Psoas muscle (tissue), 8 donors: ENCODE measurements around the gene KLF12. TPM values are rescaled to one million over a fixed set of nuclear protein-coding genes. Genes with fewer than 3 reads are reported as not detected.

Source experiments
- ATAC-seq, 4 donors: fragments of 200-7000 bp; cut with Tn5 transposase; one replicate each; pipeline ENCODE4 v1.9.1; 2020; ENCODE audit warnings: moderate library complexity in 3 of 4, mild to moderate bottlenecking in 2 of 4
- DNase-seq, 2 donors: peaks; one replicate each; pipeline ENCODE4 v3.0.0-alpha.2; 2020
- H3K27ac ChIP-seq: fragments of 200-600 bp; one replicate; pipeline ENCODE4 v1.8.0; 2022
- H3K27me3 ChIP-seq, 3 donors: fragments of 200-600 bp in 1 of 3; one replicate each; pipeline versions ENCODE4 v1.6.1 to v1.8.0; 2013 to 2022; ENCODE audit warnings: low read length in 2 of 3, mild to moderate bottlenecking in 2 of 3, moderate library complexity in 1 of 3; ENCODE audit not compliant: insufficient read depth in 3 of 3
- H3K36me3 ChIP-seq, 2 donors: fragments of 200-600 bp in 1 of 2; one replicate each; pipeline versions ENCODE4 v1.6.1 to v1.8.0; 2013 to 2022; ENCODE audit warnings: low read depth in 1 of 2, mild to moderate bottlenecking in 1 of 2, moderate library complexity in 1 of 2; ENCODE audit not compliant: insufficient read depth in 1 of 2
- H3K4me1 ChIP-seq: fragments of 200-600 bp; one replicate; pipeline ENCODE4 v1.8.0; 2022
- H3K4me3 ChIP-seq: fragments of 200-600 bp; one replicate; pipeline ENCODE4 v1.8.0; 2022; ENCODE audit warnings: mild to moderate bottlenecking
- H3K9me3 ChIP-seq: fragments of 200-600 bp; one replicate; pipeline ENCODE4 v1.8.0; 2022
- CTCF ChIP-seq: fragments of 200-600 bp; IDR thresholded peaks from one replicate; pipeline ENCODE4 v1.8.0; 2022; ENCODE audit warnings: antibody characterized with exemption
- WGBS, 3 donors: extraction: QIAGEN DNeasy Blood & Tissue Kit; methylation state at CpG; one replicate each; pipeline versions ENCODE4 v1.1.6 to v1.1.7; 2013; 5-methylcytosine and 5-hydroxymethylcytosine counted together
- intact Hi-C, 2 donors: fragments of 100-400 bp; cut with DNase I; formaldehyde crosslinking; loops; one replicate each; pipeline versions ENCODE4 v1.11.0 to v1.14.2; 2022
- polyA plus RNA-seq, 3 donors: library from polyadenylated mRNA; stranded (reverse); fragments of 200-250 nt; gene quantifications; one replicate each; pipeline ENCODE4 v1.2.3, GENCODE V29; 2013
- total RNA-seq, 4 donors: library from RNA; stranded (reverse); fragmentation: NEBNext Ultra II Directional in 2 of 4; extraction: Animal tissue kit (Norgen Biotek cat#: 25700) in 2 of 4; gene quantifications; one replicate each; pipeline versions ENCODE4 v1.2.1 to v1.2.4, GENCODE V29; 2021 to 2023
- donor health status: healthy with polysubstance abuse.
- donor health status: DM: no; HTN: no; CAD: no; lungs with moderate emphysema.
- donor health status: Bipolar disorder and iron deficiency.
- donor health status: healthy.
- donor health status: DM: yes; HTN: yes; CAD: no.
- donor health status: DM: no; HTN: no; CAD: no.
- donor health status: DM: no; HTN: no; CAD: no.
- donor health status: DM: yes; HTN: yes; CAD: no.

Gene KLF12
- total and polyA plus RNA-seq, 7 donors: 0.55 to 12.4 (median 8.0) TPM

DNA sequence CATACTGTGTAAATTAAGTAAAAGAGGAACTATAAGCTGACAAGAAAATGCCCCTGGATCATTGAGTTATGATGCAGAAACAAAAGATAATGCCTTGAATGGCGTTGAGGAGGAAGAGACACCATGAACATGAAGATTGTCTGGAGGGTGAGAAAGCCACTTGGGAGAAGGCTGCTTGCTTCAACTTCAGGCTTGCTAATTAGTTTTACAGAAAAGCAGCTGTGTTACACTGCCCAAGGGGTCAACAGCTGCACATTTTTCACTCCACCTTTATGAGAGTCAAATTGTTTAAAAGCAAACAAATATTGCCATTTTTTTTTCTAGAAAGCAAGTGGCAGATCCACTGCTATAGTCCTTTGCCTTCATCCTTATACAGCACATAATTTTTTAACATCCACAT, 35.5 kb upstream of the KLF12 start:
- H3K9me3 ChIP-seq: no peaks in the 10 kb centered on the region
- no peak for TF ChIP-seq CTCF
- DNase-seq: no peak
- no peaks in the 10 kb centered on the region for H3K27me3 ChIP-seq
- intact Hi-C loops: no loop called here
- peaks cover 8% of the 10 kb centered on the region for H3K4me1 ChIP-seq
- ATAC-seq: no peak
- peak overlapping the region; percentile 64 for H3K4me3 ChIP-seq
- 9 to 21% (median 16%) methylated on average over 1 of the region's 1 CpG for WGBS, 3 donors
- H3K36me3 ChIP-seq: no peaks in the 10 kb centered on the region
- H3K27ac ChIP-seq: peak overlapping the region; percentile 80

- Histone ChIP-seq H3K4me1 (peaks cover 8% of the 10 kb centered on the region), H3K27me3 (no peaks in the 10 kb centered on the region), H3K4me3 (peak overlapping the region; percentile 64), H3K36me3 (no peaks in the 10 kb centered on the region), H3K9me3 (no peaks in the 10 kb centered on the region), H3K27ac (peak overlapping the region; percentile 80)
- DNase-seq (peak in 1 of 2 donors; percentile 66), ATAC-seq (peak; percentile 89 to 98 (median 92))
- no peak for TF ChIP-seq CTCF
- intact Hi-C loops: no loop called here
- WGBS, 3 donors: 19 to 34% (median 24%) methylated on average over 4 of the region's 4 CpGs
Observed at GRCh38 chr13:74168263-74168675, 34.1 kb upstream of the KLF12 start.

DNA sequence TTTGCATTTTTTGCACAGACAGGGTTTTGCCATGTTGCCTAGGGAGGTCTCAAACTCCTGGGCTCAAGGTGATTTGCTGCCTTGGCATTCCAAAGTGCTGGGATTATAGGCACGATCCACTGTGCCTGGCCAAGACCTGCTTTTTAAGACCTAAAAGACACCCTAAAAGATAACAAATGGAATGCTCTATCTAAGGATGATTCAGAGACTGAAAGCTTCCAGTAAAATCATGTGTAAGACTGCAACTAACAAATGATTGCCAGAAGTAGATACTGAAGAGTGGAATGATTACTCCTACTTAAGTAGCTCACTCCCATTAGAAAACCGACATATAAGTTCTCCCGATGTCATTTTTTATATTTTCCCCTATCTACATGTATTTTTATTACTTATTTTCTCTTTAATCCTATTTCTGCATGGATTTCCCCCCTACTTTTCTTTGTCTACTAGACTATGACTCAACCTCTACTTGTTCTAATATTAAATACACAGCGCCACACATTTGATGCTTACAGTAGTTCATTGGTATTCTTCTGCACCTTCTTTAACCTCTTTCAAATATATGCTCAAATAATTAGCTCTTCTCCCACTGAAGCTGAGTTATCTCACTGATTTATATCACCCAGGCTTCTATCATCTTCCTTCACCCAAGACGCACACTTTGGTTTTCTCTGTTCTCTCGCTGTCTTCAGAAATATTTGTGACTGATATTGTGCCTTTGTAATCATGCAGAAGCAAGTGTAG, 32.2 kb upstream of the KLF12 start:
- ATAC-seq: no peak
- intact Hi-C loops: no loop called here

DNA sequence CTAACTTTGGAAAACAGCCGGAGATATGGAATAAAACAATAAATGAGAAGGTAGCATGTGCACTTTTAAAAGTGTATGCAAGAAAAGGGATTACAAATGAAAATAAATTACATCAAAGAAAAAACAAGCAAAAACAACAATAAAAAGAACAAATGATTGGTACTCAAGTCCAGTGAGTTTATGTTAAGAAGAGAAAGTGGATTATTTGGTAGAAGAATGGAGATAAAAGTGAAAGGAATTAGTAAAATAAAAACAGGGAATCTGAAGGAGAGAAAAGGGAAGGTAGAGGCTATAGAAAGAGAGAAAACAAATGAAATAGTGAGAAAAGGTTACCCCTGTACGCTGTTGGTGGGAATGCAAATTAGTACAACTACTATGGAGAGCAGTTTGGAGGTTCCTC, 28.6 kb upstream of the KLF12 start:
- no peak for TF ChIP-seq CTCF
- no peak overlapping the region for H3K27ac ChIP-seq
- no peaks in the 10 kb centered on the region for H3K27me3 ChIP-seq
- intact Hi-C loops: no loop called here
- H3K4me1 ChIP-seq: no peaks in the 10 kb centered on the region
- ATAC-seq: no peak
- no peak for DNase-seq
- H3K4me3 ChIP-seq: no peak overlapping the region
- H3K36me3 ChIP-seq: no peaks in the 10 kb centered on the region
- no peaks in the 10 kb centered on the region for H3K9me3 ChIP-seq
- 91 to 98% (median 94%) methylated on average over 2 of the region's 2 CpGs for WGBS, 3 donors

More for the DNA sequence above, 32.2 kb upstream of the KLF12 start:
- no peaks in the 10 kb centered on the region for H3K27me3 ChIP-seq
- no peak for TF ChIP-seq CTCF
- H3K4me1 ChIP-seq: peaks cover 8% of the 10 kb centered on the region
- 87 to 95% (median 88%) methylated on average over 6 of the region's 6 CpGs for WGBS, 3 donors
- no peaks in the 10 kb centered on the region for H3K36me3 ChIP-seq
- H3K27ac ChIP-seq: no peak overlapping the region
- no peak for DNase-seq
- H3K9me3 ChIP-seq: no peaks in the 10 kb centered on the region
- H3K4me3 ChIP-seq: no peak overlapping the region

DNA sequence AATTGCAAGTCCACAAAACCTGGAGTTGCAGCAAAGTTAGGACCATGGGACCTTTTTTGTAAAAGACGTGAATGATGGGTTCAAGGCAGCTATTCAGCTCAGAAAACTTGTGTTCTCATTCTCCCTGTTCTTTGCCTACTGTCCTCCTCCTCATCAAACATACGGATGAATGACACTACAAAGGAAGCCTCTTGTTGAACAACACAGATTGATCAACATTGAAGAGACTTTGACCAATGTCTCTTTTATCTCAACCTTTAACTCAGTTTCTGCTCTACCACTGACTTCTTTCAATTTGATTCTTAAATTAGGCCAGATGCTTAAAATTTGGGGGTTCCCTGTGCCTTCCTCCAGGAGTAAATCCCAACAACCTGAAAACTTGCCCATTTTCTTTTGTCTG, 27.9 kb upstream of the KLF12 start:
- intact Hi-C loops: no loop called here
- no peak overlapping the region for H3K4me3 ChIP-seq
- H3K27ac ChIP-seq: no peak overlapping the region
- H3K4me1 ChIP-seq: no peaks in the 10 kb centered on the region
- ATAC-seq: no peak
- no peaks in the 10 kb centered on the region for H3K9me3 ChIP-seq
- H3K27me3 ChIP-seq: no peaks in the 10 kb centered on the region
- no peak for TF ChIP-seq CTCF
- WGBS, 3 donors: 98 to 100% (median 99%) methylated on average over 2 of the region's 2 CpGs
- no peak for DNase-seq
- H3K36me3 ChIP-seq: no peaks in the 10 kb centered on the region
